PC-3 (cell line): ENCODE measurements around the gene C1QB. TPM values are rescaled to one million over a fixed set of nuclear protein-coding genes. Genes with fewer than 3 reads are reported as not detected.

Source experiments
- ATAC-seq: fragments of 200-7000 bp; cut with Tn5 transposase; 2 replicates; pipeline ENCODE4 v1.9.1; 2020; ENCODE audit warnings: mild to moderate bottlenecking, moderate library complexity
- BruUV-seq: library from RNA; stranded (reverse); fragments of 400-500 nt; replicated peaks from 2 replicates; lab custom pipeline; 2021; lab: Mats Ljungman, UMichigan
- CTCF ChIA-PET: fragments of 300-600 bp; sonication (Branson Sonifier 250); formaldehyde crosslinking; loops from one replicate; lab custom pipeline; 2022; ENCODE audit warnings: antibody characterized with exemption; lab: Charles Lee
- POLR2A ChIA-PET: fragments of 300-600 bp; sonication (Branson Sonifier 250); formaldehyde crosslinking; loops from one replicate; lab custom pipeline; 2022; ENCODE audit warnings: antibody characterized with exemption; ENCODE audit not compliant: unreplicated experiment; lab: Charles Lee
- DNase-seq: peaks from one replicate; pipeline ENCODE4 v3.0.0-alpha.2; 2015
- H2AFZ ChIP-seq: fragments of 300-600 bp; sonication (generic); 2 replicates; pipeline ENCODE4 v1.6.0; 2016; ENCODE audit warnings: antibody characterized with exemption, low read length
- H3F3A ChIP-seq: fragments of 300-600 bp; sonication (generic); one replicate; pipeline ENCODE4 v1.6.0; 2017; ENCODE audit warnings: antibody characterized with exemption, low read length, control low read depth, mild to moderate bottlenecking; ENCODE audit not compliant: unreplicated experiment
- H3K27ac ChIP-seq: fragments of 300-600 bp; sonication (generic); 2 replicates; pipeline ENCODE4 v1.5.1; 2016; ENCODE audit warnings: mild to moderate bottlenecking, low read length
- H3K27me3 ChIP-seq: fragments of 300-600 bp; sonication (generic); 2 replicates; pipeline ENCODE4 v1.6.1; 2016; ENCODE audit warnings: low read length, mixed read lengths
- H3K36me3 ChIP-seq: fragments of 300-600 bp; sonication (generic); 2 replicates; pipeline ENCODE4 v1.6.1; 2016; ENCODE audit warnings: low read depth, mixed run types, low read length, mixed read lengths
- H3K4me1 ChIP-seq: fragments of 300-600 bp; sonication (generic); 2 replicates; pipeline ENCODE4 v1.5.1; 2016; ENCODE audit warnings: low read length; ENCODE audit not compliant: insufficient read depth
- H3K4me2 ChIP-seq: fragments of 300-600 bp; sonication (generic); 2 replicates; pipeline ENCODE4 v1.6.0; 2016; ENCODE audit warnings: low read length
- H3K4me3 ChIP-seq: fragments of 300-600 bp; sonication (generic); 2 replicates; pipeline ENCODE4 v1.5.1; 2016; ENCODE audit warnings: mild to moderate bottlenecking, low read length, mixed read lengths
- H3K79me2 ChIP-seq: fragments of 300-600 bp; sonication (generic); 2 replicates; pipeline ENCODE4 v1.6.1; 2017; ENCODE audit warnings: low read length, mixed read lengths
- H3K9ac ChIP-seq: fragments of 300-600 bp; sonication (generic); 2 replicates; pipeline ENCODE4 v1.6.0; 2016; ENCODE audit warnings: mild to moderate bottlenecking, low read length
- H3K9me2 ChIP-seq: fragments of 300-600 bp; sonication (generic); replicated peaks from 2 replicates; pipeline ENCODE4 v1.6.1; 2016; ENCODE audit warnings: mixed run types, low read length, mixed read lengths
- H3K9me3 ChIP-seq: fragments of 300-600 bp; sonication (generic); 2 replicates; pipeline ENCODE4 v1.6.1; 2016; ENCODE audit warnings: low read length, mixed read lengths
- H4K20me1 ChIP-seq: fragments of 300-600 bp; sonication (generic); 2 replicates; pipeline ENCODE4 v1.6.1; 2016; ENCODE audit warnings: low read length, mixed read lengths
- EZH2 ChIP-seq: fragments of 300-600 bp; sonication (generic); IDR thresholded peaks from one replicate; pipeline ENCODE4 v1.6.1; 2017; ENCODE audit warnings: antibody characterized with exemption, mild to moderate bottlenecking, low read length; ENCODE audit not compliant: unreplicated experiment
- EZH2phosphoT487 ChIP-seq: fragments of 300-600 bp; sonication (generic); IDR thresholded peaks from 2 replicates; pipeline ENCODE4 v1.6.1; 2018; ENCODE audit warnings: mild to moderate bottlenecking, antibody characterized with exemption, low read length, borderline replicate concordance
- intact Hi-C: fragments of 100-400 bp; cut with micrococcal nuclease; formaldehyde crosslinking; loops from 2 replicates; pipeline ENCODE4 v1.9.0; 2023
- total RNA-seq: library from RNA; depleted of rRNA; stranded (reverse); fragments of >200 nt; gene quantifications from 2 replicates; pipeline ENCODE4 v1.2.3, GENCODE V29; 2014
- TF ChIP-seq, protein P1 (sequence below): fragments of 300-600 bp; sonication (generic); conservative IDR thresholded peaks from 2 replicates; pipeline ENCODE4 v1.5.1; 2017; ENCODE audit warnings: antibody characterized with exemption, low read depth, mild to moderate bottlenecking, low read length

C1QB gene
- total RNA-seq, 1 experiment from 2014 or later: not detected

DNA sequence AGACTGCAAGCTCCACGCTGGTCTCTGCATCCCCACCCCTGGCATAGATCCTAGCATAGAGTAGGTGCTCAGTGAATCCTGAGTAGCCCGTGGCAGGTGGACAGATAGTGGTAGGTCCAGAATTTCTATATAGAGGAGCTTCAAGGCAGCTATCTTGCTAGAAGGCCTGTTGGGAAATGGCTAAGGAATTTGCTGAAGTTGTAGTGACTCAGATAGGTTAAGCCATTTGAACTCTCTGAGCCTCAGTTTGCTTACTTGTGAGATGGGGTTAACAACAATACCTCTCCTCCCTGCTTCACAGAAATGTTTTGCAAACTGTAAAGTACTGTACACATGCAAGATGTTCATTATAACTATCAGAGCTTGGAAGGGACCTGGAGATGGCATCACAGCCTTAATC, 34.2 kb downstream of the C1QB start:
- no peak overlapping the region for H2AFZ ChIP-seq
- H3K36me3 ChIP-seq: no peaks in the 10 kb centered on the region
- H3K4me3 ChIP-seq: no peak overlapping the region
- peaks cover 14% of the 10 kb centered on the region for H3K4me1 ChIP-seq
- POLR2A ChIA-PET: no interaction called here
- no TSS peak for BruUV-seq
- no peaks in the 10 kb centered on the region for H3K79me2 ChIP-seq
- H3K9me3 ChIP-seq: no peaks in the 10 kb centered on the region
- ATAC-seq: no peak
- intact Hi-C loops: no loop called here
- no peaks in the 10 kb centered on the region for H3K9me2 ChIP-seq
- TF ChIP-seq, protein P1, sequence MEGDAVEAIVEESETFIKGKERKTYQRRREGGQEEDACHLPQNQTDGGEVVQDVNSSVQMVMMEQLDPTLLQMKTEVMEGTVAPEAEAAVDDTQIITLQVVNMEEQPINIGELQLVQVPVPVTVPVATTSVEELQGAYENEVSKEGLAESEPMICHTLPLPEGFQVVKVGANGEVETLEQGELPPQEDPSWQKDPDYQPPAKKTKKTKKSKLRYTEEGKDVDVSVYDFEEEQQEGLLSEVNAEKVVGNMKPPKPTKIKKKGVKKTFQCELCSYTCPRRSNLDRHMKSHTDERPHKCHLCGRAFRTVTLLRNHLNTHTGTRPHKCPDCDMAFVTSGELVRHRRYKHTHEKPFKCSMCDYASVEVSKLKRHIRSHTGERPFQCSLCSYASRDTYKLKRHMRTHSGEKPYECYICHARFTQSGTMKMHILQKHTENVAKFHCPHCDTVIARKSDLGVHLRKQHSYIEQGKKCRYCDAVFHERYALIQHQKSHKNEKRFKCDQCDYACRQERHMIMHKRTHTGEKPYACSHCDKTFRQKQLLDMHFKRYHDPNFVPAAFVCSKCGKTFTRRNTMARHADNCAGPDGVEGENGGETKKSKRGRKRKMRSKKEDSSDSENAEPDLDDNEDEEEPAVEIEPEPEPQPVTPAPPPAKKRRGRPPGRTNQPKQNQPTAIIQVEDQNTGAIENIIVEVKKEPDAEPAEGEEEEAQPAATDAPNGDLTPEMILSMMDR: no peak
- no peak overlapping the region for H3K4me2 ChIP-seq
- no peak overlapping the region for H3K27ac ChIP-seq
- no peaks in the 10 kb centered on the region for H3F3A ChIP-seq
- H3K27me3 ChIP-seq: no peaks in the 10 kb centered on the region
- CTCF ChIA-PET: no interaction called here
- H4K20me1 ChIP-seq: no peaks in the 10 kb centered on the region
- H3K9ac ChIP-seq: no peak overlapping the region
- no peak for DNase-seq

DNA sequence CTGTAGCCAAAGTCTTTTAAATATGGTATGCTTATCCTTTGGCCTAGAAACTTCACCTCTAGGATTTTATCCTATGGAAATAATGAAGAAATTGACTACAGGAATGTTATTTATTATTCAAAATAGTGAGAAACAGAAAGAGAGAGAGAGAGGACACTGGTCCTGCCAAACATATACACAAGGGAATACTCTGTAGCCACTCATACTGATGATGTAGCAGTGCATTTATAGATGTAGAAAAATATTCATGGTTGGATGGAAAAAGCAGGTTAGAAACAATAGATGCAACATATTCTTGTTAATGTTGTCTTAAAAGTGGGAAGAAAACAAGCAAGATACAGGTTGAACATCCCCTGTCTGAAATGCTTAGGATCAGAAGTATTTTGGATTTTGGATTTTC, 35.4 kb downstream of the C1QB start:
- no peaks in the 10 kb centered on the region for H4K20me1 ChIP-seq
- no peak overlapping the region for H3K4me2 ChIP-seq
- H3K9me3 ChIP-seq: no peaks in the 10 kb centered on the region
- H3K79me2 ChIP-seq: no peaks in the 10 kb centered on the region
- no peak for ATAC-seq
- no peak overlapping the region for H3K9ac ChIP-seq
- H3K27me3 ChIP-seq: no peaks in the 10 kb centered on the region
- H3K9me2 ChIP-seq: no peaks in the 10 kb centered on the region
- no peak for DNase-seq
- intact Hi-C loops: no loop called here
- ChIA-PET CTCF (no interaction called here), POLR2A (no interaction called here)
- no peak overlapping the region for H3K27ac ChIP-seq
- BruUV-seq: no TSS peak
- no peak overlapping the region for H2AFZ ChIP-seq
- no peaks in the 10 kb centered on the region for H3K36me3 ChIP-seq
- H3K4me3 ChIP-seq: no peak overlapping the region
- TF ChIP-seq, protein P1: no peak
- TF ChIP-seq EZH2phosphoT487: no peak
- TF ChIP-seq EZH2: no peak
- H3F3A ChIP-seq: no peaks in the 10 kb centered on the region
- H3K4me1 ChIP-seq: peaks cover 14% of the 10 kb centered on the region

DNA sequence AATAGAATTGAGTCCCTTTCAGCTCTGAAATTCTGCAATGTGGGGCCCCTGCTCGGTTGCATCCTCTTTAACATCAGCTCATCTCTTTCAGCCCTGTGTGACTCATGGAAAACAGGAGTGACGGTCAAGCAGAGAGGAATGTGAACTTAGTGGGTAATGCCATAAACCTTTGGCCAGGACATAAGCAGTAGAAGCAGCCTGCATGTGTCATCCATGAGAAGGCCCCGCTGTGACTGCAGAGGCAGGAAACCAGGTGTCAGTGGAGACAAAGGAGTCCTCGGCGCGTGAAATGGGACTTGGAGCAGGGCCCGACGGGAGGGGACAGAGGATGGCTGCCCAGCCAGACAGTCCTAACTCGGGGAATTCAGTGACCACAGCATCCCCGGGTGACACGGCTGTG, 36.5 kb downstream of the C1QB start:
- Histone ChIP-seq H3K4me1 (peaks cover 14% of the 10 kb centered on the region), H3K27me3 (no peaks in the 10 kb centered on the region), H3K27ac (peak overlapping the region; percentile 17), H3K9ac (no peak overlapping the region), H3K9me3 (no peaks in the 10 kb centered on the region), H3K4me3 (no peak overlapping the region), H3K9me2 (no peaks in the 10 kb centered on the region), H4K20me1 (no peaks in the 10 kb centered on the region), H3K36me3 (no peaks in the 10 kb centered on the region), H3K4me2 (peak overlapping the region; percentile 42), H3K79me2 (no peaks in the 10 kb centered on the region), H3F3A (no peaks in the 10 kb centered on the region), H2AFZ (0 out of 2 replicates have a peak overlapping the region, but pooled peaks have one; percentile 13)
- BruUV-seq: no TSS peak
- peak; percentile 96 for DNase-seq
- ChIA-PET CTCF (interaction anchor here (1.0 kb wide), 2 partner anchors 15 to 18 kb away, joined by 3 to 10 read pairs; no protein-coding TSS in a partner anchor), POLR2A (no interaction called here)
- intact Hi-C loops: no loop called here
- ATAC-seq: peak; percentile 99
- TF ChIP-seq, protein P1: no peak
- TF ChIP-seq EZH2 (no peak), EZH2phosphoT487 (no peak)
